HepG2 (cell line): ENCODE data around the gene NFKBIA.

ENCODE experiments used
- CHD2 ChIP-seq: IDR thresholded peaks from 2 replicates; pipeline ENCODE4 v1.6.1; 2011; ENCODE audit warnings: low read depth, low read length, improper control_type of control experiment
- SNAI1 ChIP-seq: sonication (generic); formaldehyde crosslinking; IDR thresholded peaks from 2 replicates; pipeline ENCODE4 v1.5.0; 2020; ENCODE audit warnings: mild to moderate bottlenecking, missing genetic modification reagents, borderline replicate concordance
- U2AF2 ChIP-seq: fragments of 200-400 bp; formaldehyde crosslinking; IDR thresholded peaks from 2 replicates; pipeline ENCODE4 v1.6.1; 2017; ENCODE audit warnings: low read depth, mild to moderate bottlenecking, low read length

DNA sequence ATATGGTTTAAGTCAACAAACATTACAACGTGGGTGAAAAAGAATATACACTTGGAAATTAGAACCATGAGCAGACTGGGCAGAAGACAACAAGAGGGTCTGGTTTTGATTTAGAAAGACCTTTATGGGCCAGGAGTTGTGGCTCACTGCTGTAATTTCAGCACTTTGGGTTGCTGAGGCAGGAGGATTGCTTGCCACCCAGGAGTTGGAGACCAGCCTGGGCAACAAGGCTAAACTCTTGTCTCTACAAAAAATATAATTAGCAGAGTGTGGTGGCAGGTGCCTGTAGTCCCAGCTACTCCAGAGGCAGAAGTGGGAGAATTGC is 2.7 kb upstream of the NFKBIA start:
- TF ChIP-seq U2AF2 (no peak), SNAI1 (CRISPR knock-in tag) (no peak), CHD2 (no peak)
